Measurements from ENCODE around the gene AADACL4. TPM values are rescaled to one million over a fixed set of nuclear protein-coding genes. Genes with fewer than 3 reads are reported as not detected.

Gene AADACL4
- total and polyA plus RNA-seq, 2 of the 8 experiments (the other 6 are each of a cell fraction or from before 2014, with no cell fraction given): 0.08 TPM; not detected in 1

DNA sequence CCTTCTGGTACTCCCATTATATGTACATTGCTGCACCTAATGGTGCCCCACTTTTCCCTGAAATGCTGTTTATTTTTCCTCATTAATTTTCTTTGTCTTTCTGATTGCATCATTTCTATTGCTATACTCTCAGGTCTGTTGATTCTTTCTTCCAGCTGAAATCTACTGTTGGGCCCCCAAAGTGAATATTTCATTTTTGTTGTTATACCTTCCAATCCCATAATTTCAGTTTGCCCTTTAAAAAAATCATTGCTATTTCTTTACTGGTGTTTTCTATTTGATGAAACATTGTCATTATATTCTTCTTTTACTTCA is 3.0 kb upstream of the AADACL4 start:
- FAIRE-seq: no peak
- H3K9ac ChIP-seq (replicated peaks in 1 of 4; ENCODE audit: extremely low read depth in 1 of 4, low read depth in 3 of 4, low read length in 3 of 4): no peak overlapping the region

More for the DNA sequence above, 3.0 kb upstream of the AADACL4 start:
- no peaks in the 10 kb centered on the region; a peak in 1 of 8 replicates for H3K36me3 ChIP-seq (ENCODE audit: control insufficient read depth in 2 of 4, insufficient read depth in 4 of 4, low read length in 3 of 4)
- no peak overlapping the region for H2AFZ ChIP-seq (ENCODE audit: low read length)
- H2BK5ac ChIP-seq (ENCODE audit: low read depth, low read length): no peak overlapping the region
- H2BK120ac ChIP-seq (replicated peaks; ENCODE audit: low read depth, low read length): no peak overlapping the region
- no peak for DNase-seq (ENCODE audit: low read depth in 1 of 2, low spot score in 2 of 2)
- H3K27me3 ChIP-seq (replicated peaks in 1 of 4; ENCODE audit: control insufficient read depth in 3 of 4, extremely low read depth in 1 of 4, insufficient read depth in 3 of 4, low read length in 3 of 4): no peaks in the 10 kb centered on the region
- no peak overlapping the region for H3K4me3 ChIP-seq (ENCODE audit: extremely low read depth in 1 of 4, insufficient read depth in 2 of 4, low read depth in 3 of 4, low read length in 4 of 4)
- H3K23ac ChIP-seq (ENCODE audit: insufficient read length): no peak overlapping the region
- no peaks in the 10 kb centered on the region for H3K23me2 ChIP-seq (ENCODE audit: low read depth, low read length)
- no peaks in the 10 kb centered on the region for H4K20me1 ChIP-seq (replicated peaks in 1 of 2; ENCODE audit: control insufficient read depth in 1 of 2, insufficient read depth in 2 of 2, low read length in 2 of 2)
- no peak overlapping the region for H2BK20ac ChIP-seq (ENCODE audit: low read length)
- H2AK5ac ChIP-seq (ENCODE audit: low read depth, low read length): no peak overlapping the region
- no peak overlapping the region for H3K18ac ChIP-seq (ENCODE audit: extremely low read depth, low read length)
- H4K8ac ChIP-seq (ENCODE audit: extremely low read depth, insufficient read depth, low read length): no peak overlapping the region
- H2BK15ac ChIP-seq (ENCODE audit: low read length): no peak overlapping the region
- ChIA-PET POLR2A (ENCODE audit: partially characterized antibody) (interaction anchor here (1.4 kb wide), 1 partner anchor 10 kb away, joined by 3 read pairs; no protein-coding TSS in a partner anchor), CTCF (ENCODE audit: partially characterized antibody) (interaction anchor here (0.7 to 1.9 kb wide), 7 partner anchors 10 to 300 kb away, joined by 3 to 9 read pairs (median 4); no protein-coding TSS in a partner anchor)
- H4K91ac ChIP-seq (replicated peaks; ENCODE audit: insufficient read length, low read length): no peak overlapping the region
- no peaks in the 10 kb centered on the region for H3K79me1 ChIP-seq (ENCODE audit: low read depth, low read length)
- H3K14ac ChIP-seq (ENCODE audit: insufficient read length): no peak overlapping the region
- H3K79me2 ChIP-seq (ENCODE audit: control insufficient read depth in 1 of 2, insufficient read depth in 2 of 2, low read length in 2 of 2): no peaks in the 10 kb centered on the region
- TF ChIP-seq TAF1 (IDR thresholded peaks at IDR 0.05; ENCODE audit: low read depth, low read length): no peak
- TF ChIP-seq CEBPB (IDR thresholded peaks at IDR 0.05; ENCODE audit: low read depth, low read length): no peak
- no peak for TF ChIP-seq GABPA (IDR thresholded peaks at IDR 0.05; ENCODE audit: borderline replicate concordance, insufficient read depth, low read length)
- no peak for TF ChIP-seq SIX5 (IDR thresholded peaks at IDR 0.05; ENCODE audit: low read depth, low read length)
- no peak for TF ChIP-seq RAD21 (IDR thresholded peaks at IDR 0.05 in 1 of 2, conservative IDR thresholded peaks at IDR 0.05 in 1 of 2; ENCODE audit: low read depth in 2 of 2, low read length in 2 of 2)
- TF ChIP-seq POLR2AphosphoS5 (IDR thresholded peaks at IDR 0.05; ENCODE audit: low read depth, low read length): no peak
- no peak for TF ChIP-seq BRCA1 (IDR thresholded peaks at IDR 0.05; ENCODE audit: low read depth, low read length)
- no peak for TF ChIP-seq SRF (IDR thresholded peaks at IDR 0.05; ENCODE audit: low read depth, low read length)
- TF ChIP-seq SUZ12 (IDR thresholded peaks at IDR 0.05; ENCODE audit: low read length): no peak
- no peak for TF ChIP-seq E2F6 (IDR thresholded peaks at IDR 0.05)
- TF ChIP-seq CBX5 (IDR thresholded peaks at IDR 0.05; ENCODE audit: low read depth, low read length): no peak
- TF ChIP-seq EP300 (IDR thresholded peaks at IDR 0.05; ENCODE audit: borderline replicate concordance in 1 of 2, low read depth in 2 of 2, low read length in 2 of 2): no peak
- no peak for TF ChIP-seq POU5F1 (IDR thresholded peaks at IDR 0.05; ENCODE audit: low read depth, low read length)
- H3K9me3 ChIP-seq (ENCODE audit: insufficient read depth in 2 of 2, low read depth in 1 of 2, low read length in 1 of 2): peaks cover 0 to 9% of the 10 kb centered on the region in 2 experiments; a peak in 2 of 4 replicates
- H3K56ac ChIP-seq (replicated peaks; ENCODE audit: insufficient read length, low read depth, low read length): no peak overlapping the region
- H4K5ac ChIP-seq (ENCODE audit: insufficient read length, low read depth, low read length): no peak overlapping the region
- no peak overlapping the region for H3K27ac ChIP-seq (ENCODE audit: low read depth, low read length)
- no peak overlapping the region for H2BK12ac ChIP-seq (ENCODE audit: low read depth, low read length)
- H3K4ac ChIP-seq (replicated peaks; ENCODE audit: insufficient read length, low read depth, low read length): no peak overlapping the region
- no peak overlapping the region for H3K4me2 ChIP-seq (ENCODE audit: insufficient read depth in 1 of 2, low read depth in 2 of 2, low read length in 2 of 2)
- peaks cover 8 to 13% (median 10%) of the 10 kb centered on the region in 4 experiments for H3K4me1 ChIP-seq (replicated peaks in 1 of 4; ENCODE audit: control insufficient read depth in 3 of 4, insufficient read depth in 4 of 4, low read length in 3 of 4)

Data from H1 (cell line).